ENCODE results near the gene TTC9B.

Gene TTC9B

DNA sequence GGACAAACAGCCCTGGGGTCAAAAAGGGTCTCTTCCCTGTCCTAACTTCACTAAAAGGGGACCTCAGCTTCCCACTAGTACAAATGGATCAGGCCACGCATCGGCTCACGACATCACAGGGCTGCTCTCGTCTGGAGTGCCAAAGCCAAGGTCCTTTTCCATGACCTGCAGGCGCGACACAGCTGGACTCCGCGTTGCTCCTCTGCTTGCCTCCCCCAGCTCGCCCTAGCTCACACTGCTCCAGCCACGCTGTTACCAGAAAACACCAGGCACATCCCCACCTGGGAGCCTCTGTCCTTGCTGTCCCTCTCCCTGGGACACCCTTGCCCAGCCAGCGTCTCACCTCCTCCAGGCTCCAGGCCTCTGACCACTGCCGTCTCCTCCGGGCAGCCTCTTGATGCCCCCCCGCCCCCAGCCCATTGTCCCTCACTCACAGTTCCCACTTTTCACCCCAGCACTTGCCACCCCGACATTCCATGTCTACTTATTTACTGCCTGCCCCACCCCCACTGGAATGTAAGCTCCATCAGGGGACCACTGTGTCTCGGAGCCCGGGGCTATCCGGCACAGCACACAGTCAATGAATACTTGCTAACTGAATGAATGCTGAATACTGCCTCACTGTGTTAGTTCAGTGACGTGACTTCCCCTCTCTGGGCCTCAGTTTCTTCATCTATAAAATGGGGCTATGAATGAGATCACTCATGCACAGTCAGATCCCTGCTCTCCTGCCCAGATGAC lies 46.3 kb upstream of the TTC9B start:
- H3K4me3 ChIP-seq (ENCODE audit: insufficient read length, low read depth) = no peak overlapping the region

GRCh38 chr19:40263440-40264313 lies 45.5 kb upstream of the TTC9B start:
- no peaks in the 10 kb centered on the region for H3K27me3 ChIP-seq (ENCODE audit: insufficient read depth, insufficient read length)
- H3K4me1 ChIP-seq (ENCODE audit: insufficient read depth, insufficient read length) = peaks cover 20% of the 10 kb centered on the region
- TF ChIP-seq ZNF274 (IDR thresholded peaks at IDR 0.05; ENCODE audit: low read depth, low read length) (no peak), YY1 (IDR thresholded peaks at IDR 0.05; ENCODE audit: insufficient read depth, insufficient read length) (no peak), SUZ12 (IDR thresholded peaks at IDR 0.05; ENCODE audit: extremely low read depth, insufficient read depth, insufficient read length) (no peak)
- peaks cover 39% of the 10 kb centered on the region for H3K36me3 ChIP-seq (ENCODE audit: insufficient read depth, insufficient read length, low read length)
- no peaks in the 10 kb centered on the region for H3K9me3 ChIP-seq (ENCODE audit: insufficient read depth, low read length)
- H3K9ac ChIP-seq (ENCODE audit: insufficient read length, low read depth) = no peak overlapping the region
- no peak overlapping the region for H3K4me3 ChIP-seq (ENCODE audit: insufficient read length, low read depth)
- DNase-seq (ENCODE audit: low read depth, low spot score) = no peak

More for the DNA sequence above, 46.3 kb upstream of the TTC9B start:
- no peaks in the 10 kb centered on the region for H3K9me3 ChIP-seq (ENCODE audit: insufficient read depth, low read length)
- peaks cover 20% of the 10 kb centered on the region for H3K4me1 ChIP-seq (ENCODE audit: insufficient read depth, insufficient read length)
- H3K27me3 ChIP-seq (ENCODE audit: insufficient read depth, insufficient read length) = no peaks in the 10 kb centered on the region
- H3K36me3 ChIP-seq (ENCODE audit: insufficient read depth, insufficient read length, low read length) = peaks cover 43% of the 10 kb centered on the region
- peak overlapping the region; percentile 8 for H3K9ac ChIP-seq (ENCODE audit: insufficient read length, low read depth)
- DNase-seq (ENCODE audit: low read depth, low spot score) = no peak
- TF ChIP-seq ZNF274 (IDR thresholded peaks at IDR 0.05; ENCODE audit: low read depth, low read length) (no peak), SUZ12 (IDR thresholded peaks at IDR 0.05; ENCODE audit: extremely low read depth, insufficient read depth, insufficient read length) (no peak), YY1 (IDR thresholded peaks at IDR 0.05; ENCODE audit: insufficient read depth, insufficient read length) (no peak)

DNA sequence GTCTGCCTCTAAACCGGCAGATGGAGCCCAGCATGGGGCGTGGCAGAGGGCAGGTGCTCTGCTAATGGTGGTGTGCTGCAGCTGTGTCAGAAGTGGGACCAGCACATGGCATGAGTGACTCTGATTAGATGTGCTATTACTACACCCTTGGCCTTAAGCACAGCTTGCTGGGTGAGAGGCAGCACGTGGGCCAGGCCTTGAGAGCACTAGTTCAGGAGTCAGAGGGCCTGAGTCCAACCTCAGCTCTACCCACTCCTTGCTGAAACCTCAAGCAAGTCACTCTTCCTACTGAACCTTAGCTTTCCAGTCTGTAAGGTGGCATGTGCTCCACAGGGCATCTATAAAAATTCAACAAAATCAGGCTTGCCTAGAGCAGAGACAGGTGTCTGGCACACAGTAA lies 44.2 kb upstream of the TTC9B start:
- no peak overlapping the region for H3K4me3 ChIP-seq (ENCODE audit: insufficient read length, low read depth)
- no peak for TF ChIP-seq YY1 (IDR thresholded peaks at IDR 0.05; ENCODE audit: insufficient read depth, insufficient read length)
- TF ChIP-seq ZNF274 (IDR thresholded peaks at IDR 0.05; ENCODE audit: low read depth, low read length) = no peak
- TF ChIP-seq SUZ12 (IDR thresholded peaks at IDR 0.05; ENCODE audit: extremely low read depth, insufficient read depth, insufficient read length) = no peak
- no peaks in the 10 kb centered on the region for H3K27me3 ChIP-seq (ENCODE audit: insufficient read depth, insufficient read length)
- no peak for DNase-seq (ENCODE audit: low read depth, low spot score)
- H3K36me3 ChIP-seq (ENCODE audit: insufficient read depth, insufficient read length, low read length) = peaks cover 30% of the 10 kb centered on the region
- peaks cover 15% of the 10 kb centered on the region for H3K4me1 ChIP-seq (ENCODE audit: insufficient read depth, insufficient read length)
- no peak overlapping the region for H3K9ac ChIP-seq (ENCODE audit: insufficient read length, low read depth)
- no peaks in the 10 kb centered on the region for H3K9me3 ChIP-seq (ENCODE audit: insufficient read depth, low read length)

- no peak for DNase-seq (ENCODE audit: low read depth, low spot score)
- Histone ChIP-seq H3K4me3 (ENCODE audit: insufficient read length, low read depth) (no peak overlapping the region), H3K36me3 (ENCODE audit: insufficient read depth, insufficient read length, low read length) (peaks cover 37% of the 10 kb centered on the region)
Measured at GRCh38 chr19:40261631-40262030, 43.4 kb upstream of the TTC9B start.

DNA sequence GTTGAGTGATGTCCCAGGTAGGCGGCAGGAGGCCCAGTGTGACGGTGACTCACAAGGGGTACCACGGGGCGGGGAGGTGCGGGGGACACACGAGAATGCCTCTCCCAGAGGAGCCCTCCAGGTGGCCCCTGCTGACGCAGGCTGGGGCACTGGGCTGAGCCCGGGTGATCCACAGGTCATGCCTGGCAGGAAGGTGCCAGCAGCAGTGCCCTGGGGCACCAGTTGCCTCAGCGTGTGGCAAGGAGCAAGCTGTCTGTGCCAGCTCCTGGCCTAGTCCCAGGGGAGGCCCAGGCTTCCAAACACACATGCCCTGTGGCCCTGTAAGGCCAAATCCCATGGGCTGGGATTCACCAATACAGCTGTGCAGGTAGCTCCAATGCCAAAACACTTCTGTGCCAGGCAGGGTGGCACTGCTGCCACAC lies 38.9 kb upstream of the TTC9B start:
- H3K27me3 ChIP-seq (ENCODE audit: insufficient read depth, insufficient read length) = no peaks in the 10 kb centered on the region
- peaks cover 37% of the 10 kb centered on the region for H3K36me3 ChIP-seq (ENCODE audit: insufficient read depth, insufficient read length, low read length)
- TF ChIP-seq SUZ12 (IDR thresholded peaks at IDR 0.05; ENCODE audit: extremely low read depth, insufficient read depth, insufficient read length) (no peak), YY1 (IDR thresholded peaks at IDR 0.05; ENCODE audit: insufficient read depth, insufficient read length) (no peak), ZNF274 (IDR thresholded peaks at IDR 0.05; ENCODE audit: low read depth, low read length) (no peak)
- no peaks in the 10 kb centered on the region for H3K9me3 ChIP-seq (ENCODE audit: insufficient read depth, low read length)
- no peaks in the 10 kb centered on the region for H3K4me1 ChIP-seq (ENCODE audit: insufficient read depth, insufficient read length)
- no peak for DNase-seq (ENCODE audit: low read depth, low spot score)
- H3K4me3 ChIP-seq (ENCODE audit: insufficient read length, low read depth) = no peak overlapping the region
- no peak overlapping the region for H3K9ac ChIP-seq (ENCODE audit: insufficient read length, low read depth)

More at GRCh38 chr19:40261631-40262030, 43.4 kb upstream of the TTC9B start:
- Histone ChIP-seq H3K27me3 (ENCODE audit: insufficient read depth, insufficient read length) (no peaks in the 10 kb centered on the region), H3K9ac (ENCODE audit: insufficient read length, low read depth) (no peak overlapping the region), H3K9me3 (ENCODE audit: insufficient read depth, low read length) (no peaks in the 10 kb centered on the region), H3K4me1 (ENCODE audit: insufficient read depth, insufficient read length) (peaks cover 11% of the 10 kb centered on the region)
- no peak for TF ChIP-seq SUZ12 (IDR thresholded peaks at IDR 0.05; ENCODE audit: extremely low read depth, insufficient read depth, insufficient read length)
- TF ChIP-seq YY1 (IDR thresholded peaks at IDR 0.05; ENCODE audit: insufficient read depth, insufficient read length) = no peak
- no peak for TF ChIP-seq ZNF274 (IDR thresholded peaks at IDR 0.05; ENCODE audit: low read depth, low read length)

GRCh38 chr19:40256512-40256911 lies 38.3 kb upstream of the TTC9B start:
- H3K27me3 ChIP-seq (ENCODE audit: insufficient read depth, insufficient read length) = no peaks in the 10 kb centered on the region
- no peak overlapping the region for H3K4me3 ChIP-seq (ENCODE audit: insufficient read length, low read depth)
- no peak for DNase-seq (ENCODE audit: low read depth, low spot score)
- TF ChIP-seq SUZ12 (IDR thresholded peaks at IDR 0.05; ENCODE audit: extremely low read depth, insufficient read depth, insufficient read length) = no peak
- TF ChIP-seq ZNF274 (IDR thresholded peaks at IDR 0.05; ENCODE audit: low read depth, low read length) = no peak
- TF ChIP-seq YY1 (IDR thresholded peaks at IDR 0.05; ENCODE audit: insufficient read depth, insufficient read length) = no peak
- H3K9ac ChIP-seq (ENCODE audit: insufficient read length, low read depth) = no peak overlapping the region
- no peaks in the 10 kb centered on the region for H3K4me1 ChIP-seq (ENCODE audit: insufficient read depth, insufficient read length)
- peaks cover 41% of the 10 kb centered on the region for H3K36me3 ChIP-seq (ENCODE audit: insufficient read depth, insufficient read length, low read length)
- H3K9me3 ChIP-seq (ENCODE audit: insufficient read depth, low read length) = no peaks in the 10 kb centered on the region
